Sciatic nerve (tissue), 2 donors: Measurements from ENCODE around the gene AMH. TPM values are rescaled to one million over a fixed set of nuclear protein-coding genes. Genes with fewer than 3 reads are reported as not detected.

Experiments
- ATAC-seq: fragments of 200-7000 bp; cut with Tn5 transposase; one replicate; pipeline ENCODE4 v1.9.1; 2020; ENCODE audit warnings: mild to moderate bottlenecking, moderate library complexity
- DNase-seq: peaks from one replicate; pipeline ENCODE4 v3.0.0-alpha.2; 2020; ENCODE audit warnings: low spot score
- intact Hi-C: fragments of 100-400 bp; cut with DNase I; formaldehyde crosslinking; loops from one replicate; pipeline ENCODE4 v1.14.2; 2022
- total RNA-seq: library from RNA; stranded (reverse); fragmentation: NEBNext Ultra II Directional; extraction: Animal tissue kit (Norgen Biotek cat#: 25700); gene quantifications from one replicate; pipeline ENCODE4 v1.2.1, GENCODE V29; 2021
- donor health status: DM: no; HTN: no; CAD: no.
- donor health status: DM: no; HTN: no; CAD: no.

AMH gene
- total RNA-seq, 1 donor from 2014 or later: 1.3 TPM

GRCh38 chr19:2232286-2233151 lies 16.6 kb upstream of the AMH start:
- intact Hi-C loops: loop anchor here (5.0 kb wide), 1 partner anchor 65 kb away; no protein-coding TSS in a partner anchor
- ATAC-seq: no peak
- no peak for DNase-seq

- intact Hi-C loops: loop anchor here (5.0 kb wide), 1 partner anchor 66 kb away; no protein-coding TSS in a partner anchor
- no peak for ATAC-seq
- no peak for DNase-seq
These were observed 15.4 kb upstream of the AMH start for GRCh38 chr19:2233601-2234280.

GRCh38 chr19:2234996-2235380 lies 14.1 kb upstream of the AMH start:
- intact Hi-C loops: loop anchor here (5.0 kb wide), 1 partner anchor 68 kb away; no protein-coding TSS in a partner anchor
- no peak for ATAC-seq
- no peak for DNase-seq

DNA sequence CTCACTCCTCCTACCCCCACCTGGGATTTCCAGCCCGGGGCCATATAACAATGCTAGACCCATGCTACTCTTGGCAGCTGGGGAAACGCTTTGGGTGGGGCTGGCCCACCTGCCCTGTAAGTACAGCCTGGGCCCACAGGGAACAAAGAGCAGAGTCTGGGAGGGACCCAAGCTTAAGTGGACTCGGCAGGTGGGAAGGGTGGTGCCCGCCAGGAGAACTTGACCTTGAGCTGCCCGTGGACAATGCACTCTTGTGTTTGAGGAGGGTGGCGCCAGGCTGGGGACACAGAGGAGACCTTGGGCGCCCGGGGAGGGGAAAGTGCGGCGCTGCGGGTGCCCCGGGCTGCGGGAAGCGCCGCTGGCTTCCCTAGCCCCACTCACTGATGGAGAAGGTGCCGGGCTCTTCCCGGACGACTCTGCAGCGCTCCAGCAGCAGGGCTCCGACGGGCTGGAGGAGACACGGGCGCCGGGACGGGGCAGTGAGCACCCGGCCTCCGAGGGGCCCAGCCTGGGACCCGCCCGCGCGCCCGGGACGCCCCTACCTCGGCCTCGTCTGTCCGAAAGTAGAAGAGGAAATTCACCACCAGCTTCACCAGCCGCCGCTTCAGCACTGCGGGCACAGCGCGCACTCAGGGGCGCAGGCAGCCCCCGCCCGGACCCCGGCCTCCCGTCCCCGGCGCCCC lies 13.6 kb upstream of the AMH start:
- intact Hi-C loops: loop anchor here (2.0 kb wide), 1 partner anchor 35 kb away; no protein-coding TSS in a partner anchor
- DNase-seq (no peak), ATAC-seq (no peak)

DNA sequence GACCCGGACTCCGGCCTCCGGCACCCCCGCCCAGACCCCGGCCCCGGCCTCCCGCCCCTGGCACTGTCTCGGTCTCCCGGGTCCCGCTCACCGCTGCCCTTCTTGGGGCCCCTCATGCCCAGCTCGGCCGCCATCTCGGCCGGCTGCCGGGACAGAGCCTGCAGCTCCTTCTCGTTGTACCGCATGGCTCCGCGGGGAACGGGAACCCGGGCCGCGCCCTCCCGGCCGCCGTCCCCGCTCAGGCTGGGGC lies 13.1 kb upstream of the AMH start:
- DNase-seq: no peak
- intact Hi-C loops: loop anchor here (2.0 kb wide), 1 partner anchor 35 kb away; no protein-coding TSS in a partner anchor

DNA sequence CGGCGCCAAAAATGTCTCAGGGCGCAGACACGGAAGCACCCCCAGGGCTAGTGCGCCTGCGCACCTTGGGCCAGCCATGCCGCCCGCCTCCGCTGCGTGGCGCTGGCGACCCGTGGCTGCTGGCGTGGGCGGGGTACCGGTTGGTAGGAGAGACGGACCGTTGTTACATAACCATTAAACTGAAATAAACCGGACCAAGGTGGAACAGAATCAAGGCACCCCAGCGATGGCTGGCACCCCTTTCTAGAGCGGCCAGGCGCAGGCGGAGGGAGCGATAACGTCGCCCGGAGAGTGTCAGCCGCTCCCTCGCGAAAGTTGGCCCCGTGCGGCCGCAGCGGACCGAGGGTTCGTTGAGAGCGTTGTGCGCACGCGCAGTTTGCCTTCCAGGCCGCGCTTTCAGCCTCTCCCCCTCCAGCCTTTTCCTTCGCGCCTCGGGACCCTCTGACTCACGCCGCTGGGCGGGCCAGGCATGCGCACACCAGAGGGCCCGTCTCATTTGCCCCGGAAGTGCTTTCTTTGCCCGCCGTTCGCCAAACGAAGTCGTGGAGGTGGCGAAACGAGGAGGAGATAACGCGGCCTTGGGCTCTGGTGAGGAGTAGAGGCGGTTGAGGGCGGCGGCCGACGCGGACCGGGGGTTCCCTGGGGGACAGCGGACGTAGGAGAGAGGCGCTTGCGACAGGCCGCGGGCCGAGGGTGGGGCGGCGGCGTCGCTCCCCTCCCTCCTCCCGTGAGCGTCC lies 12.6 kb upstream of the AMH start, which contains the start of the genes PLEKHJ1 and SF3A2:
Gene PLEKHJ1, minus strand, starts transcription at position 16 of the 737 bp plus-strand sequence. CDS start 81 bp downstream, outside the sequence.
Gene SF3A2, plus strand, starts transcription at position 511 of the 737 bp plus-strand sequence. CDS start 6,595 bp downstream, outside the sequence.
- peak; percentile 97 for ATAC-seq
- DNase-seq: peak; percentile 98
- intact Hi-C loops: loop anchor here (2.0 kb wide), 1 partner anchor 34 kb away; no protein-coding TSS in a partner anchor

More for the DNA sequence above, 13.1 kb upstream of the AMH start:
- no peak for ATAC-seq

DNA sequence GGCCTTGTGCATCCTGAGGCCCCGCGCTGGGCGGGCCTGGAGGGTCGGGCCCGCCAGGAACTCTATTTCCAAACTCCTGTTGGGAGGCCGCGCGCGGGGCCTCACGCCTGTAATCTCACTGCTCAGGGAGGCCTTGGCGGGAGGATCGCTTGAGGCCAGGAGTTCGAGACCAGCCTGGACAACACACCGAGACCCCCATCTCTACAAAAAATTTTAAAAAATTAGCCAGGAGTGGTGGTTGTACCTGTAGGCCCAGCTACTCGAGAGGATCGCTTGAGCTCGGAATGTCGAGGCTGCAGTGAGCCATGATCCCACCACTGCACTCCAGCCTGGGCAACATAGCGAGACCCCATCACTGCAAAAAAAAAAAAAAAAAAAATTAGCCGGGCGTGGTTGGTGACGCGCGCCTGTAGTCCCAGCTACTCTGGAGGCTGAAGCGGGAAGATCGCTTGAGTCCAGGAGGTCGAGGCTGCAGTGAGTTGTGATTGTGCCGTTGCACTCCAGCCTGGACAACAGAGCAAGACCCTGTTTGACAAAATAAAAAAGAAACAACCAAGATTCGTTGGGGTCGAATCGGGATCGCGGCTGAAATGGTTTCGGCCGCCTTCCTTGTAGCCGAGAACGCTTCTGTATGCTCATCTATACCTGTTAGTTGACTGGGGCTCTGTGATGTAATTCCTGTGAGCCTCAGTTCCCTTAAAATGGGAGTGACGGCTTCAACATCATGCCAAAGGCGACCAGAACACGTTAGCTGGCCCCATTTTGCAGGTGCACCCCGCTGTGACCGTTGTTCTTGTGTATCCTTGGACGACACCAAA lies 11.9 kb upstream of the AMH start:
- ATAC-seq: no peak
- intact Hi-C loops: loop anchor here (2.0 kb wide), 1 partner anchor 34 kb away; no protein-coding TSS in a partner anchor

GRCh38 chr19:2237869-2238153 lies 11.3 kb upstream of the AMH start:
- intact Hi-C loops: loop anchor here (2.0 kb wide), 1 partner anchor 33 kb away; no protein-coding TSS in a partner anchor
- ATAC-seq (no peak), DNase-seq (no peak)

More for the DNA sequence above, 11.9 kb upstream of the AMH start:
- no peak for DNase-seq

GRCh38 chr19:2239173-2239572 lies 9.9 kb upstream of the AMH start:
- intact Hi-C loops: no loop called here
- DNase-seq (no peak), ATAC-seq (no peak)

DNA sequence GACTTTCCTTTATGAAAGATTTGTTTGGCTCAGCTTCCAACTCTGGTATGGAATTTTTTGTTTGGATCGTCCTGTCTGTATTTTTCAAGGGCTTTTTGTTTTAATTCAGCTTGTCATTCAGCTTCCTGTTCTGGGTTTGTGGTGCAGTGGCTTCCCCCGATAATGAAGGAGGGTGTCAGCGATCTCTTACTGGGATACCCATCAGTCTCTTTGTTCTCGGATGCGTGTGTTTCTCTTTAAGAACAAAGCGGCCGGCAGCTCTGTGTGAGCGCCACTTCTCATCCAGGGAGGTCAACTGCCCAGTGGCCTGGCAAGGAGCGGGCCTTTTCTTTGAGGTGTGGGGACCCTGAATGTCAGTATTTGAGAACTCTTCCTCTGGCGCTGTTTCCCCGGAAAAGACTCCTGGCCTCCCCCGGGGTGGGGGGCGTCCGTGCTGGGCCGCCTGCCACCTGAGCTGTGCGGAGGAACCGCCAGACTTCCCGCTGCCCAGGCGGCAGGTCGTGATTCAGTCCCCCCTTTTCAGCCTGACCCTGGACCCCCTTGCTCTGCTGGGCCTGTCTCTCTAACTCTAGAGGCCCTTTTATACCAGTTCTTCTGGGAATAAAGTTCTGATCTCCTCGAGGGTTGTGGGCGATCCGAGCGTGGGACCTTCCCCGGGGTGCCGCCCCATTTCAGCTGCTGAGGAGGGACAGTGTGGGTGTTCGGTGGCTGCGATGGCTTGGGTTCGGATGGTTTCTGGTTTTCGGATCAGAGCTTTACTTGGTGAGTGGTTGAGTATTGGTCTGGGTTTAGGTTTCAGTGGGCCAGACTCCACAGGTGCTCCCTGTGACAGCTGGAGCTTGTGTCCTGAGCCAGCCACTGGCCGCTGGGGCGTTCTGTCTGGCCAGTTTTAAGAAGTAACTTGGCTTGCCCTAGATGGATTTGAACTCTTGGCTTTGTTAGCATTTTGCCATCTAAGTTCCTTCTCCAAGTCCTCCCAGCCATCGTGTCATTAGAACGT lies 9.1 kb upstream of the AMH start:
- DNase-seq (no peak), ATAC-seq (no peak)
- intact Hi-C loops: no loop called here

DNA sequence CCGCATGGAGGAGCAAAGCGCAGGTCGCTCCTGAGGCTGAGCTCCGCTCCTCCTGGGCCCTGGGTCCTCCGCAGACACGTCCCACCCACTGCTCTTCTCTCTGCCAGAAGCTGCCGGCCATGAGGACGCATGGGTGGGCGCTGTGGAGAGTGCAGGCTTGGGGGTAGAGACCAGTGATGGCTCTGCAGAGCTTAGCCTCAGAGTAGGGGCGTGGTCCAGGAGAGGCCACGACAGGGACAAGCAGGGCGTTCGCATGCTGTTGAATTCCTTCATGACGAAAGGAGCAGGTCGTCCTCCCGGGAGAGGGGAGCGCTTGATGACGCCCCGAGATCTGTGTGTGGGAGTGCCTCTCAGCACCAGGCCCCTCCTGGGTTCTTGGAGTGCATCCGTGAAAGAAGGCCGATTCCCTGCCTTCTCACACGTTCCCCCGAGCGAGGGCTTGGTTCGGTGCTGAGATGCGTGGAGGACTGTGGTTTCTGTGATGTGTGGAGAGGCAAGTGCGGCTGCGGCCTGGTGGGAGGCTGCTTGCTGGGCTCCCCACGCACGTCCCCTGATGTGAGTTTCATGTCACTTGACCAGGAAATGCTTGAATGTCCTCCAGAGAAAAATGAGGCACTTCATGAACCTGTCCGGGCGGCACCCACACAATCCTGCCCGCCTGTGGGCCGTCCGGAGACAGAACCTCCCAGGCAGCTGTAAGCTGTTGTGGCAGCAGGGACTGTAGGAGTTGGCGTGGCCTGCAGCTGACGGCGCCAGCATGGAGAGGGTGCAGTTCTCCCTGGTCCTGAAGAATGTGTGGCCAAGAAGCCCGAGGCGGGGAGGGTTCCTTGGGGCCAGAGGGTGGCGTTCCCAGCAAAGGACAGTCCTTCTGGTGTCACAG lies 8.0 kb upstream of the AMH start:
- DNase-seq: no peak
- no peak for ATAC-seq
- intact Hi-C loops: no loop called here

DNA sequence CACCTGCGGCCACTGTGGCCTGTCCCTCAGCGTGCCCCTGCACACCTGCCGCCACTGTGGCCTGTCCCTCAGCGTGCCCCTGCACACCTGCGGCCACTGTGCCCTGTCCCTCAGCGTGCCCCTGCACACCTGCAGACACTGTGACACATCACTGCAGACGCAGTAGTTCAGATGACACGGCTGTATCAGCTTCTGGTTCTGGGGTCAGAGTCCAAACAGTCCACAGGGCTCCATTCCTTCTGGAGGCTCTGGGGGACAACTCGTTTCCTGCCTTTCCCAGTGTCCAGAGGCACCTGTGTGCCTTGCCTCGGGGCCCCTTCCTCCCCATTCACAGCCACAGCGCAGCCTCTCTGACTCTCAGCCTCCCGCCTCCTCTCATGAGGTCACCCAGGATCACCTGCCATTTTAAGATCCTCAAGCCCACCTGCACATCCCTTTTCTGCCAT lies 7.0 kb upstream of the AMH start:
- DNase-seq (no peak), ATAC-seq (no peak)
- intact Hi-C loops: no loop called here

DNA sequence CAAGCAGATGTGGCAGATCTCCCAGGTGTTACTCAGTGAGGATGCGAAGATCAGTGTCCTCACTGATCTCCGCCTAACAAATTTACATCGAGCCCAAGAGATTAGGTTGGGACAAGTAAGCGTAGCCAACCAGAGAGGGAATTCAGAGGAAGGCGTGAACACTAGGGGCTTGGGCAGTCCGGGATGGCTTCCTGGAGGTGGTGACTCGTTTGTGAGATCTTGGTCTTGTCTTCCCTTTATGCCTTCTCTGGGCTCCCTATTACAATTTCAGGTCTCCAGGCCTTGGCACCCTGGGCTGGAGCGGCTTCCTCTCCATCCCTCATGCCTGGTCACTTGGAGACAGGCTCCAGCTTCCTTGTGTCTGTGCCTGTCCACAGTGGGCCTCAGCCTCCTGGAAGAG lies 6.3 kb upstream of the AMH start:
- intact Hi-C loops: no loop called here
- no peak for ATAC-seq
- no peak for DNase-seq

GRCh38 chr19:2243274-2244124 lies 5.6 kb upstream of the AMH start:
- ATAC-seq: no peak

DNA sequence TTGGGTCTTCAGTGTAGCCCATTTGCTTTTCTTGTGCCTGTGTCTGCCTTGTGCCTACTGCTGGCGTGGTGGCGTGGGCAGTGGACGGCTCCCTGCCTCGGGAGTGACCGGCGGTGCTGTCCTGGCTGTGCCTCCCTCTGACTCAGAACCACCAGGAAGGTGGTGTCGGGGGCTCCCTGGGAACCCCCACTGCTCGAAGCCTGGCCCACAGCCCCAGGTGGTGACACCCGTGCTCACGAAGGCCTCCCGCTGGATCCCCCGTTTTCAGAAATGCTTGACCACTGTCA lies 5.1 kb upstream of the AMH start:
- ATAC-seq (no peak), DNase-seq (no peak)
- intact Hi-C loops: no loop called here

More at GRCh38 chr19:2243274-2244124, 5.6 kb upstream of the AMH start:
- no peak for DNase-seq
- intact Hi-C loops: no loop called here
